Activated CD4-positive, alpha-beta T cell treated with anti-CD3 and anti-CD28 coated beads, Interleukin-2, Interleukin-6, amounts not matched to agents 100 ng/mL and 50 ng/mL, durations not matched to agents 16 hours and 8 hours (primary cell): ENCODE results near the gene PODXL2.
"Not testable (repeated sequence)": the region's sequence is repeated elsewhere in the genome, so short reads cannot be mapped to it uniquely, and the experiment has no call there.

Experiments
- DNase-seq: peaks from one replicate; pipeline ENCODE4 v3.0.0-alpha.2; 2020

The PODXL2 gene

DNA sequence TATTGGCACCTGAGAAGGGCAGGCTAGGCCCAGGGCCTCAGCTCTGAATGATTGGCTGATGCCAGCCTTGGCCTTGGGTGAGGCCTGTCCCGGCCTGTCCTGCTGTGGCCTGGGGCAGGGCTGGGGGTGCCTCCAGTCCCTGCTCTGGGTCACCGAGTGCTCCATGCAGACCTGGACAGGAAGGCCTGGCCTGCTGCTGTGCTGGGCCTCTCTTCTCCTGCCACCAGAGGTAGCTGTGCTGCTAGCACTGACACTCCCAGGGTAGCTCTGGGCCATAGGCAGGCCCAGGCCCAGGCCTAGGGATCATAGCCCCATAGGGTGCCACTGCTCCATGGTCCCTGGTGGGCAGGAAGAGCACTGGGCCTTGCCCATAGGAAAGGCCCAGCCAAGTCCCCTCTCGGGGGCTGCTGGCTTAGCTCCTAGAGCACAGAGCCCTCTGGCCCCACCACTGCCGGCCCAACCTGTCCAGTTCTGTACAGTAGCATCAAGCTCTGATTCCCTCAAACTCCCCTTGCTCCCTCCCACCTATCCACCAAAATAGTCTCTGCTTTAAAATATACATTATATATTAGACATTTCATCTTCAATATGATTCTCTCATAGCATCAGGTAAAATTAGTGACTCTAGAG lies 62.0 kb downstream of the PODXL2 start:
- peak; percentile 23 for DNase-seq

DNA sequence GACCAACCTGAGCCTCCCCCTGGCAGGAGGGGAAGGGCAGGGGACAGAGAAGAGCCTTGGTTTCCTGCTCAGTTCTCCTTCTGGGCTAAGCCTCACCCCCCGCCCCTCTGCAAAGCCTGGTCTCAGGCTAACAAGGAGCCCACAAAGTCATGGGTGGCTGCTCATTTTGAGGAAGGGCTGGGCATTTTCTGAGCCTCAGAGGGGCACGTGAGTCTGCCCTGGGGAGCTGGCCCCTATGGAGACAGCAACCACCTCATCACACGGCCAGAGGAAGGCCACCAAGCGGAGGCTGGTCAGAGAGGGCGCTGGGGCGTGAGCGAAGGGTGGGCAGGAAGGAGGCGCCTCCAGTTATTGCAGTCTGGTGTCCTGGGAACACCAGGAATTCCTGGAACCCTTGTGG lies 62.5 kb downstream of the PODXL2 start:
- no peak for DNase-seq

DNA sequence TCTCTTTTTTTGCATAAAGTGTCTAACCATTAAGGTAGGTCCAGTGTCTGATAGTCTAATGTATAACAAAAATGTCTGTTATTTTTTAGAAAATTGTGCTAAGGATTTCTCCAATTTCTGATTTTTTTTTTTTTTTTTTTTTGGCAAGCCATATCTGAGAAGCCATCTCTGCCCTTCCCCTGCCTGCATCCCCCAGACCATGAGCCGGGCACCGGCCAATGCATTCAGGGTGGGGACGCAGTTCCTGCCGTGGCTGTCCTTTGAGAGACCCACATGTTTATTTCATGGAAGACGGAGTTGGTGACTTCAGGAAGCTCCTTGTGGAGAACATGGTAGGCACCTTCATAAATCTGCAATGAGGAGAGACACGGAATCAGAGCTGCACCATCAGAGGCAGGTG lies 63.0 kb downstream of the PODXL2 start:
- DNase-seq = no peak

- no peak for DNase-seq
Observed at GRCh38 chr3:127692501-127693335, 63.7 kb downstream of the PODXL2 start.

DNA sequence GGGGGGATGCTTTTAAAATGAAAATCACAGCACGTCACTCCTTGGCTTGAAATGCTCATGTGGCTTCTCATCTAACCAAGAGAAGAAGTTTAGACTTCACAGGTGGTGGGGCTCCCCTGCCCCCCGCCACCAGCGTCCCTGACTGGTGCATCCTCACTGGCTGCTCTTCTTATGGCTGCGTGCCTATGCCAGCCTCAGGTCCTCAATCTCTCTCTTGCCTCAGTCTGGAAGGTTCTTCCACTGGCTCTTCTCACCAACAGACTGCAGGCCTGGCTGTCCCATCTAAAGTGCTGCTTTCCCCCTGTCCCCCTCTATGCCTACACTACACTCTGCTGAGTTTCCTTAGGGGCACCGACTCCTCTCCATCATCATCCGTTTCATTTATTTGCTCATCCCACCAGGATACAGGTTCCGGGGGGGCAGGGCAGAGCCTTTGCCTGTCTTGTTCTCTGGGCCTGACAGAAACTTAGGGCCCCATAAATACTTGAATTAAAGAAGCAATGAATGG lies 64.4 kb downstream of the PODXL2 start:
- no peak for DNase-seq

DNA sequence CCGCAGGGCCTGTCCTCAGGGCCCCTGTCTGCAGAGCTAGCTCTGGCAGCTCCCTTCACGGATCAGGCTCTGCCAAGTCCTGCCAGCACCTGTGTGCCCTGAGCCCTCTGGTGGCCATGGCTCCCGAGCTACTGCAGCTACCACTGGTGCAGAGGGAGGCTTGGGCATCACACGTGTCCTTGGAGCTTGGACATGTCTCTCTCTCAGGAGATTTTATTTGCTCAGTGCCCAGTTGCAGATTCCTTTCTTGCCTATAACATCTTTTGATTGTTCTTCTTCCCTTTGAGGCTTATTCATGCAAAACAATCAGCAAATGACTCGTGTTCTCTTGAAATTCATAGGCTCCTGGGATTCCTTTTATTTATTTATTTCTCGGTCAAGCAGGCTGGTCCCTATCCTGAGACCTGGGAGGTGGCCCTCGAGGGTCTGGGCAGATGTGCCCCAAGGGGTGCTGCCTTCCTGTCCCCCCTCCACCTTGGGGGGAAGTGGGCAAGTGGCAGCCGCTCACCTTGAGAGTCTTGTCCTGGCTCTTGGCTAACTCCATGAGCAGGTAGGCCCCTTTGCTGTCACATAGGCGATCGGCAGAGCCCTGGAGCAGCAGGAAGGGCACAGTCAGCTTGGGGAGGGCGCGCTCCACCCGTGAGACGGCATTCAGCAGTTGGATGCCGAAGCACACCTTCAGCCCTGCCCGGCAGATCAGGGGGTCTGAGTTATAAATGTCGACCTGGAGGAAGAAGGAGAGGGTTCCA lies 65.7 kb downstream of the PODXL2 start:
- peak; percentile 55 for DNase-seq

DNA sequence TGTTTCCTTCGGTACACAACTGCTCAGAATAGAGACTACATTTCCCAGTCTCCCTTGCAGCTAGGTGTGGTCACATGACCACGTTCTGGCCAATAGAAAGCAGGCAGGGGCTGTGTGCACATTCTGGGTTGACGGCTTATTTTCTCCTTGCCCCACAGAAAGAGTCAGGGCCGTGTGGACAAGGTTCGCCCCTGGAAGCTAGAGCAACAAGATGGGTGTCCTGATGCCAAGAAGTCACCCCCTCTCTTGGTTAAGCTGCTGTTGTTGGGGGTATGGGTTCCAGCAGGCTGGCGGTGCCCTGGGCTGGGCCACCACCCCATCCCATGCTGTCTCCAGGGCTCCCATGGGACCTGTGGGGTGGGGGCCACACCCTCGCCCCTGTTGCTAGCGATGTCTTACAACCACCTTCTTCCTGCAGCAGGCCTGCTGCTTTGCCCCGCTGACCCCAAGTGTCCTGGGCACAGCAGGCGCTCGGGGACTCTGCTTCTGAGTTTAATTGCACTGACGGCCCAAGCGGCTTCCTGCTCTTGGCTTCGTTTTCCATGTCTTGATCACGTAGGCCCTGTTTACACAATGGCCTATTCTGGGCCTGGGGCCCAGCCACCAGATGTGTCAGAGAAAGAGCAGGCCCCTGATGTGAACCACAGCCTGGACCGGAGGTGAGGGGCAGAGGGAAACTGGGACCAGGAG lies 68.7 kb downstream of the PODXL2 start:
- peak; percentile 76 for DNase-seq

- DNase-seq = no peak
Observed at GRCh38 chr3:127698286-127698685, 69.3 kb downstream of the PODXL2 start.

DNA sequence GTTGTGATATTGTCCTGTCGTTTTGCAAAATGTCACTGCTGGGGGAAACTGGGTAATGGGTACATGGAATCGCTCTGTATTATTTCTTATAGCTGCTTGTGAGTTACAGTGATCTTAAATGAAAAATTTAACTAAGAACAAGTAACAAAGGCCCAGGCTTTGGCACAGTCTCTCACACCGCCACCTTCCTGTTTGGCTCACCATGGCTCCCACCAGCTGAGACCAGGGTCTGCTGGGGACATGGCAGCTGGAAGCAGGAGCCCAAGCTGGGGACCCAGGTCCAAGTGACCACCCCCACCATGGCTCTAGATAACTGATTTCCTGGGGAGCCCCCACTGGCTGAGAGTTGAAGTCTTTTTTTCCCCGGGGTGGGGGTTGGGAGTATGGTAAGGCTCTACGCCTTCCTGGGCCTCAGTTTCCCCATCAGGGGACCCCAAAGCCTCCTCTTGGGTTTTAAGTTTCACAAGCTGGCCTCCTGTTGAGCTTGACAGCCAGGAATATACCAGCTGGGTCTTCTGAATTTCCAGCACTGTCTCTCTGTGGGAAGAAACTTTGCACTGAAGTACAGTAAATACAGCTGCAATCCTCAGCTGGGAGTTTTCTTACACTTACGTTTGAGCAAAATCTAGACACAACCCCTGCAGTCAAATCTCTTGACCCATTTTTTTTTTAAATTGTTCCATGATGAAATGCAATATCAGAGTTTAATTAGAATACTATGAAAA lies 69.9 kb downstream of the PODXL2 start:
- DNase-seq = no peak

GRCh38 chr3:127699416-127700300 lies 70.7 kb downstream of the PODXL2 start:
- DNase-seq = no peak

- no peak for DNase-seq
Observed at GRCh38 chr3:127700406-127700805, 71.4 kb downstream of the PODXL2 start.

DNA sequence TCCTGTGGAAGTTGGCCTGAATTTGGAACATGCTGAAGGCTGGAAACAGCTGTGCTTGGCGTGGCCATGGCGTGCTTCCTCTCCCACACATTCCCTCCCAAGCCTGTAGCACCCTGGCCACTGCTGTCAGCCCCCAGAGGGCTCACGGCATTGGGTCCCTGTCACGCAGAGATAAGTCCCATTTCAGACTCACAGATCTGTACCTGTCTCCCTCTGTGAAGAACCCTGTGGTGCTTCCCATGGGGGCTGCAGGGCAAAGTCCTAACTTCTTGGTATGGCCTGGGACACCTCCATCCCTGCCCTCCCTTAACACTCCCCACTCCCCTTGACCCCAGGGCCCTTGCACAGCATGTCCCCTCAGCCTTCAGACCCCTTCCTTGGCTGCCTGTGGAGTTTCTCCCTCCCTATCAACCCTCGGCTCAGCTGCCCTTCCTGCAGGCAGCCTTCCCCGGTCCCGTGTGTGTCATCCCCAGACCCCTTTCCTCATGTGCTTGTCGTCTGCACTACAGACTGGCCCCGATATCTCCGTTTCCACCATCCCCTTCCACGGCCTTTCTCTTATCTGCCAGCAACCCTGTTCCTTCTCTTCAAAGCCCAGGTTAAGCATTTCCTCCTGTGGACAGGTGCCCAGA lies 72.4 kb downstream of the PODXL2 start:
- DNase-seq = no peak

DNA sequence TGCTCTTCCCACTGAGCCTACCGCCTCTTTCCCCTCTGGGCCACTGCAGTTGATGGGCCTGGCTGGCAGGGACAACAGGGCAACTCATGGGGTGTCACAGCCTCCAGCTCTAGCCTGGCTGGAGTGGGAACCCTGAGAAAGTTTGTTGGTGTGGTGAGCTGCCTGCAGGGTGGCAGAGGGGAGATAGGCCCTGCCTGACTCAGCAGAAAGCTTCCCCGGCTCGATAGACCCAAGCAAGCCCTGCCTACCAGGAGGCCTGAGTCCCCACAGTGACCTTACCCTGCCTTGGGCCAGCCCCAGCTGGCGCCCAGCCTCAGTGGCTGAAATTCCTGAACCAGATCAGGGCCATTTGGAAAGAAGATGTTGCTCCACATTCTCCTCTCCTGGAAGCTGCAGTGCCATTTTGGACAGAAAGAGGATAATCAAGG lies 73.2 kb downstream of the PODXL2 start:
- no peak for DNase-seq

DNA sequence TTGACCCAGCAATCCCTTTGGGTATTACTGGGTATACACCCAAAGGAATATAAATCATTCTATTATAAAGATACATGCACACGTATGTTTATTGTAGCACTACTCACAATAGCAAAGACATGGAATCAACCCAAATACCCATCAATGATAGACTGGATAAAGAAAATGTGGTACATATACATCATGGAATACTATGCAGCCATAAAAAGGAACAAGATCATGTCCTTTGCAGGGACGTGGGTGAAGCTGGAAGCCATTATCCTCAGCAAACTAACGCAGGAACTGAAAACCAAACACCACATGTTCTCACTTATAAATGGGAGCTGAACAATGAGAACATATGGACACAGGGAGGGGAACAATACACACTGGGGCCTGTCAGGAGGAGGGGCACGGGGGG lies 75.9 kb downstream of the PODXL2 start:
- DNase-seq = not testable (repeated sequence)

DNA sequence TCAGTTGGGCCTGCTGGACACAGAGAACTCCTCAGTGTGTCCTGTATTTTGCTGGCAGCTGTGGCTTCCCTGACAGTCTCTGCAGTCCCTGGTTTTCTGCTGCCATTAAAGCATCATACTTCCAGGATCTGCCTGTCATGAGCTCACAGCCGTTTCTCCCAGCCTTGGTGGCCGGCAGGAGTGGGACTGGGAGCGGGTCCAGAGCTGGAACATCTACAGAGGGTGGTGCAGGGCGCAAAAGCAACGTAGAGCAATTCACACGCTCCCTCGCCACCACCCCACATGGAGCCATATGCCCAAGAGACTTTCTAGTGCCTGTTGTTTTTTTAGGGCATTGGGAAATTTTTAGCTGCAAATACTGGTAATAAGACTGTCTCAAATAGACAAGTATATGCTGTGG lies 77.3 kb downstream of the PODXL2 start:
- no peak for DNase-seq

DNA sequence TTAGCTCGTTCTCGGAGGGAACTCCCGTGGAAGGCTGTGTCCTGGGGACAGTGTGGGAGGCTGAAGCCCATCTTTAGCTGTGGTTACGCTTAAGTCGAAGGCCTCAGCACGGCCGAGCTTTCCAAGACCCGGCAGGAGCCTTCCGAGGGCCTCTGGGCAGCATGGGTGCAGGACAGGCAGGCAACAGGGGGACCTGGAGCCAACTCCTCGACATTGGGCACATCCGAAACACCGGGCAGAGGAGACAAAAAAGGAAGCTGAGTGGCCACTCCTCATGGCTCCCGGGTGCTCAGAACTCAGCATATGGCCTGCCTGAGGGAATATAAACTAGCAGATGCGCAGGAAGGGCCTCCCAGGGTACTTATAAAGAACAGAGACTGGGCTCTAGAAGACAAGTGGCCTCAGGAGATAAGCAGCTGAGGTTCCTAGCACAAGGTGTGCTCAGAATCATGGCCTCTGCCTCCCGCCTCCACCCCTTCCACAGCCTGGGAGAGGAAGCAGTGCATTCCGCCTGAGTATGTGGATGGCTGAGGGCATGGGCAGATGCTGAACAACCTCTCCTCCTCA lies 77.9 kb downstream of the PODXL2 start:
- DNase-seq = no peak

- no peak for DNase-seq
Observed at GRCh38 chr3:127707851-127708411, 78.9 kb downstream of the PODXL2 start.

- DNase-seq = no peak
Observed at GRCh38 chr3:127708837-127709236, 79.9 kb downstream of the PODXL2 start.

GRCh38 chr3:127709320-127710060 lies 80.5 kb downstream of the PODXL2 start:
- DNase-seq = no peak
